ENCODE measurements around the gene ENHO.
"Not testable (repeated sequence)": the region's sequence is repeated elsewhere in the genome, so short reads cannot be mapped to it uniquely, and the experiment has no call there.

ENHO gene

GRCh38 chr9:34482746-34483145 is 40.0 kb downstream of the ENHO start:
- H3K9me3 Mint-ChIP-seq; intact Hi-C loops (cut with micrococcal nuclease); H3K4me3 Mint-ChIP-seq; H3K4me1 Mint-ChIP-seq (ENCODE audit: low read depth); H3K36me3 Mint-ChIP-seq (ENCODE audit: low read depth); H3K27ac Mint-ChIP-seq: not testable (repeated sequence)
- H3K27me3 Mint-ChIP-seq = peaks cover 23% of the 10 kb centered on the region

GRCh38 chr9:34481620-34482019 is 41.2 kb downstream of the ENHO start:
- intact Hi-C loops (cut with micrococcal nuclease); H3K27ac Mint-ChIP-seq; H3K9me3 Mint-ChIP-seq; H3K4me1 Mint-ChIP-seq (ENCODE audit: low read depth); H3K36me3 Mint-ChIP-seq (ENCODE audit: low read depth); H3K4me3 Mint-ChIP-seq: not testable (repeated sequence)
- peaks cover 20% of the 10 kb centered on the region for H3K27me3 Mint-ChIP-seq

GRCh38 chr9:34479431-34479866 is 43.3 kb downstream of the ENHO start:
- no peak overlapping the region for H3K4me3 Mint-ChIP-seq
- no peaks in the 10 kb centered on the region for H3K36me3 Mint-ChIP-seq (ENCODE audit: low read depth)
- H3K4me1 Mint-ChIP-seq (ENCODE audit: low read depth) = no peaks in the 10 kb centered on the region
- H3K27ac Mint-ChIP-seq = no peak overlapping the region
- intact Hi-C loops (cut with micrococcal nuclease) = no loop called here
- peaks cover 22% of the 10 kb centered on the region for H3K27me3 Mint-ChIP-seq
- H3K9me3 Mint-ChIP-seq = no peaks in the 10 kb centered on the region

DNA sequence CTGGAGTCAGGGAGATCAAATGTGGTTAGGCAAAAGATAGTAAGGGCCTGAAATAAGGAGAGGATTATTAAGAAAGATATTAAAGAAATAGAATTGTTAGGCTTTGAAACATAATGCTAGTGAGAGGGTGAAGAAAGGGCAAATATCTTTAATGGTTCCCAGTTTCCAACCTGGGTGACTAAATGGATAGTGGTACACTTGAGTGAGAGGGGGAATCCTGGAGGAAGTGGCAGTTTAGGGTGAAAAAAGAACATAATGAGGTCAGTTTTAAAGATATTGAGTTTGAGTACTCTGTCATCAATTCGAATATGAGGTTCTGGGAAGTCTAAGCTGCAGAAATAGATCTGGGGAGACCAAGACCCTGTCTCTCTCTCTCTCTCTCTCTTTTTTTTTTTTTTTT is 45.2 kb downstream of the ENHO start:
- Mint-ChIP-seq H3K9me3 (no peaks in the 10 kb centered on the region), H3K4me1 (ENCODE audit: low read depth) (no peaks in the 10 kb centered on the region), H3K27ac (no peak overlapping the region)

GRCh38 chr9:34475097-34475496 is 47.7 kb downstream of the ENHO start:
- no peak overlapping the region for H3K4me3 Mint-ChIP-seq
- no peaks in the 10 kb centered on the region for H3K36me3 Mint-ChIP-seq (ENCODE audit: low read depth)
- intact Hi-C loops (cut with micrococcal nuclease) = no loop called here
- H3K27ac Mint-ChIP-seq = no peak overlapping the region
- H3K4me1 Mint-ChIP-seq (ENCODE audit: low read depth) = no peaks in the 10 kb centered on the region
- H3K9me3 Mint-ChIP-seq = no peaks in the 10 kb centered on the region
- peaks cover 21% of the 10 kb centered on the region for H3K27me3 Mint-ChIP-seq

More for the DNA sequence above, 45.2 kb downstream of the ENHO start:
- Mint-ChIP-seq H3K4me3 (no peak overlapping the region), H3K36me3 (ENCODE audit: low read depth) (no peaks in the 10 kb centered on the region), H3K27me3 (peaks cover 23% of the 10 kb centered on the region)
- intact Hi-C loops (cut with micrococcal nuclease) = no loop called here
